Trophoblast cell (in vitro differentiated cells and primary cell): ENCODE data around the gene LRP1-AS.

Source experiments
- DNase-seq, 2 donors: peaks; one replicate each; pipeline ENCODE4 v3.0.0-alpha.2; 2016
- H2AFZ ChIP-seq: 2 replicates; pipeline ENCODE4 v1.6.1; 2013; ENCODE audit warnings: low read length, moderate library complexity, mild to moderate bottlenecking; ENCODE audit not compliant: insufficient read depth, poor library complexity
- H2AK5ac ChIP-seq: 2 replicates; pipeline ENCODE4 v1.6.1; 2013; ENCODE audit warnings: mild to moderate bottlenecking, low read length
- H2BK120ac ChIP-seq: 2 replicates; pipeline ENCODE4 v1.6.1; 2013; ENCODE audit warnings: low read length, mild to moderate bottlenecking, moderate library complexity; ENCODE audit not compliant: insufficient read depth, poor library complexity
- H2BK12ac ChIP-seq: 2 replicates; pipeline ENCODE4 v1.6.1; 2013; ENCODE audit warnings: mild to moderate bottlenecking, low read length, moderate library complexity
- H2BK5ac ChIP-seq: 2 replicates; pipeline ENCODE4 v1.6.1; 2013; ENCODE audit warnings: low read length, low read depth, moderate library complexity, mild to moderate bottlenecking; ENCODE audit not compliant: poor library complexity
- H3K14ac ChIP-seq: 2 replicates; pipeline ENCODE4 v1.6.1; 2013; ENCODE audit warnings: mild to moderate bottlenecking, low read length
- H3K18ac ChIP-seq: 2 replicates; pipeline ENCODE4 v1.6.1; 2013; ENCODE audit warnings: mild to moderate bottlenecking, low read length
- H3K23ac ChIP-seq: 2 replicates; pipeline ENCODE4 v1.6.1; 2013; ENCODE audit warnings: low read length
- H3K27ac ChIP-seq: 2 replicates; pipeline ENCODE4 v1.5.1; 2013; ENCODE audit warnings: low read depth, mild to moderate bottlenecking, inconsistent platforms, low read length, moderate library complexity
- H3K27me3 ChIP-seq: 2 replicates; pipeline ENCODE4 v1.6.1; 2013; ENCODE audit warnings: inconsistent platforms, mild to moderate bottlenecking, low read length, moderate library complexity; ENCODE audit not compliant: insufficient read depth
- H3K36me3 ChIP-seq, 2 experiments: 1 replicate in 1 of 2; 2 replicates in 1 of 2; pipeline ENCODE4 v1.6.1; 2013; ENCODE audit warnings: low read length in 2 of 2, mild to moderate bottlenecking in 2 of 2, moderate library complexity in 1 of 2; ENCODE audit not compliant: insufficient read depth in 2 of 2, control insufficient read depth in 1 of 2
- H3K4ac ChIP-seq: 2 replicates; pipeline ENCODE4 v1.6.1; 2013; ENCODE audit warnings: low read depth, mild to moderate bottlenecking, low read length, moderate library complexity
- H3K4me1 ChIP-seq, 2 experiments: 1 replicate in 1 of 2; 2 replicates in 1 of 2; pipeline ENCODE4 v1.6.1; 2013; ENCODE audit warnings: low read length in 2 of 2, mild to moderate bottlenecking in 2 of 2, moderate library complexity in 1 of 2; ENCODE audit not compliant: insufficient read depth in 2 of 2, control insufficient read depth in 1 of 2
- H3K4me2 ChIP-seq: 2 replicates; pipeline ENCODE4 v1.6.1; 2013; ENCODE audit warnings: inconsistent platforms, mild to moderate bottlenecking, low read length, moderate library complexity
- H3K4me3 ChIP-seq: 2 replicates; pipeline ENCODE4 v1.5.1; 2013; ENCODE audit warnings: mild to moderate bottlenecking, low read depth, low read length, inconsistent platforms
- H3K79me1 ChIP-seq: one replicate; pipeline ENCODE4 v1.6.1; 2013; ENCODE audit warnings: low read length
- H3K79me2 ChIP-seq: 2 replicates; pipeline ENCODE4 v1.6.1; 2013; ENCODE audit warnings: low read length, mild to moderate bottlenecking; ENCODE audit not compliant: control insufficient read depth, insufficient read depth, poor library complexity
- H3K9ac ChIP-seq: 2 replicates; pipeline ENCODE4 v1.6.1; 2013; ENCODE audit warnings: mild to moderate bottlenecking, low read length
- H3K9me3 ChIP-seq: 2 replicates; pipeline ENCODE4 v1.6.1; 2013; ENCODE audit warnings: low read depth, mild to moderate bottlenecking, control low read depth, inconsistent platforms, low read length; ENCODE audit not compliant: insufficient read depth
- H4K12ac ChIP-seq: 2 replicates; pipeline ENCODE4 v1.6.1; 2013; ENCODE audit warnings: low read depth, mild to moderate bottlenecking, low read length, moderate library complexity
- H4K8ac ChIP-seq: 2 replicates; pipeline ENCODE4 v1.6.1; 2013; ENCODE audit warnings: low read depth, mild to moderate bottlenecking, low read length, moderate library complexity
- H4K91ac ChIP-seq: one replicate; pipeline ENCODE4 v1.6.1; 2013; ENCODE audit warnings: low read depth, mild to moderate bottlenecking, low read length, moderate library complexity
- WGBS: extraction: QIAGEN DNeasy Blood & Tissue Kit; methylation state at CpG from one replicate; pipeline ENCODE4 v1.1.7; 2013; ENCODE audit warnings: missing lambda C conversion rate; ENCODE audit not compliant: insufficient read length, insufficient coverage; ENCODE audit errors: extremely low coverage; 5-methylcytosine and 5-hydroxymethylcytosine counted together

Gene LRP1-AS

GRCh38 chr12:57154076-57154475, 6.7 kb upstream of the LRP1-AS start:
- no peaks in the 10 kb centered on the region for H3K79me2 ChIP-seq
- H2BK12ac ChIP-seq = no peak overlapping the region
- peaks cover 1% of the 10 kb centered on the region for H3K9me3 ChIP-seq
- H3K14ac ChIP-seq = no peak overlapping the region
- no peak overlapping the region for H3K4me2 ChIP-seq
- no peak for DNase-seq
- no peak overlapping the region for H2AK5ac ChIP-seq
- no peak overlapping the region for H4K91ac ChIP-seq
- H3K4me3 ChIP-seq = no peak overlapping the region
- no peak overlapping the region for H3K23ac ChIP-seq
- H2BK5ac ChIP-seq = no peak overlapping the region
- H2AFZ ChIP-seq = no peak overlapping the region
- no peaks in the 10 kb centered on the region for H3K79me1 ChIP-seq
- H3K27me3 ChIP-seq = no peaks in the 10 kb centered on the region
- no peak overlapping the region for H3K9ac ChIP-seq
- H3K4ac ChIP-seq = no peak overlapping the region
- H3K18ac ChIP-seq = no peak overlapping the region
- H3K27ac ChIP-seq = no peak overlapping the region
- no peak overlapping the region for H4K12ac ChIP-seq
- H3K36me3 ChIP-seq = peaks cover 74 to 83% of the 10 kb centered on the region in 2 experiments
- H2BK120ac ChIP-seq = no peak overlapping the region
- WGBS = no CpG with 5 or more reads among the region's 6 CpGs
- H4K8ac ChIP-seq = no peak overlapping the region
- H3K4me1 ChIP-seq = peaks cover under 1% of the 10 kb centered on the region in 2 experiments

- Histone ChIP-seq H3K27ac (no peak overlapping the region), H3K9me3 (peaks cover 1% of the 10 kb centered on the region), H4K12ac (no peak overlapping the region), H3K36me3 (peaks cover 73 to 79% of the 10 kb centered on the region in 2 experiments), H2BK5ac (no peak overlapping the region), H2BK120ac (no peak overlapping the region), H3K79me2 (no peaks in the 10 kb centered on the region), H3K4me1 (peaks cover 2 to 4% of the 10 kb centered on the region in 2 experiments), H3K4ac (no peak overlapping the region), H3K27me3 (no peaks in the 10 kb centered on the region), H2AK5ac (no peak overlapping the region), H2BK12ac (no peak overlapping the region), H4K8ac (no peak overlapping the region), H3K9ac (no peak overlapping the region), H3K4me3 (no peak overlapping the region), H2AFZ (no peak overlapping the region), H4K91ac (no peak overlapping the region), H3K4me2 (no peak overlapping the region), H3K23ac (no peak overlapping the region), H3K79me1 (no peaks in the 10 kb centered on the region), H3K18ac (no peak overlapping the region), H3K14ac (no peak overlapping the region)
- no CpG with 5 or more reads among the region's 1 CpG for WGBS
- DNase-seq = no peak
These were observed 6.1 kb upstream of the LRP1-AS start for GRCh38 chr12:57153415-57153997.

GRCh38 chr12:57152639-57153038, 5.2 kb upstream of the LRP1-AS start:
- DNase-seq = peak in 1 of 2 donors; percentile 23
- Histone ChIP-seq H4K12ac (no peak overlapping the region), H2AK5ac (no peak overlapping the region), H3K9me3 (peaks cover 1% of the 10 kb centered on the region), H3K4me2 (no peak overlapping the region), H3K9ac (no peak overlapping the region), H2BK12ac (no peak overlapping the region), H3K79me2 (no peaks in the 10 kb centered on the region), H3K27ac (no peak overlapping the region), H3K4ac (no peak overlapping the region), H2AFZ (no peak overlapping the region), H4K8ac (no peak overlapping the region), H3K27me3 (no peaks in the 10 kb centered on the region), H2BK5ac (no peak overlapping the region), H3K4me1 (peaks cover 5 to 10% of the 10 kb centered on the region in 2 experiments), H4K91ac (no peak overlapping the region), H3K23ac (no peak overlapping the region), H3K18ac (no peak overlapping the region), H2BK120ac (no peak overlapping the region), H3K79me1 (no peaks in the 10 kb centered on the region), H3K36me3 (peaks cover 70 to 73% of the 10 kb centered on the region in 2 experiments), H3K14ac (no peak overlapping the region), H3K4me3 (no peak overlapping the region)
- WGBS = no CpG with 5 or more reads among the region's 4 CpGs

- H2BK120ac ChIP-seq = no peak overlapping the region
- DNase-seq = no peak
- no peak overlapping the region for H3K18ac ChIP-seq
- H3K9ac ChIP-seq = no peak overlapping the region
- H3K79me2 ChIP-seq = no peaks in the 10 kb centered on the region
- H4K12ac ChIP-seq = no peak overlapping the region
- no peak overlapping the region for H3K4ac ChIP-seq
- no peak overlapping the region for H2BK5ac ChIP-seq
- peaks cover 70 to 72% of the 10 kb centered on the region in 2 experiments for H3K36me3 ChIP-seq
- H3K4me1 ChIP-seq = peaks cover 9 to 17% of the 10 kb centered on the region in 2 experiments
- no peak overlapping the region for H3K27ac ChIP-seq
- H3K4me2 ChIP-seq = no peak overlapping the region
- no peak overlapping the region for H4K8ac ChIP-seq
- no peaks in the 10 kb centered on the region for H3K27me3 ChIP-seq
- H3K14ac ChIP-seq = no peak overlapping the region
- H3K9me3 ChIP-seq = peaks cover 1% of the 10 kb centered on the region
- H2AFZ ChIP-seq = no peak overlapping the region
- no peak overlapping the region for H2AK5ac ChIP-seq
- no CpG with 5 or more reads among the region's 17 CpGs for WGBS
- H4K91ac ChIP-seq = no peak overlapping the region
- H3K4me3 ChIP-seq = no peak overlapping the region
- H3K79me1 ChIP-seq = no peaks in the 10 kb centered on the region
- H3K23ac ChIP-seq = no peak overlapping the region
- no peak overlapping the region for H2BK12ac ChIP-seq
These were observed 4.6 kb upstream of the LRP1-AS start for GRCh38 chr12:57151741-57152630.
